C1 segment of cervical spinal cord (tissue), 14 donors: ENCODE data around the gene AGA.

Experiments used
- DNase-seq, 14 donors: peaks; one replicate each; lab custom pipeline; 2025; lab: John Stamatoyannopoulos, UW

AGA gene

GRCh38 chr4:177386278-177386815 is 55.9 kb downstream of the AGA start:
- DNase-seq = no peak

- no peak for DNase-seq
These were observed 56.5 kb downstream of the AGA start for GRCh38 chr4:177385576-177386277.

- no peak for DNase-seq
These were observed 57.3 kb downstream of the AGA start for GRCh38 chr4:177384856-177385397.

- no peak for DNase-seq
These were observed 60.4 kb downstream of the AGA start for GRCh38 chr4:177381762-177382310.
